ENCODE measurements around the gene TPRN. TPM values are rescaled to one million over a fixed set of nuclear protein-coding genes. Genes with fewer than 3 reads are reported as not detected.

TPRN gene
- total and polyA plus RNA-seq, 2 of the 4 experiments (the other 2 are of a cell fraction), result 1.8 to 5.3 TPM

GRCh38 chr9:137184881-137185660, 15.5 kb downstream of the TPRN start:
- dilution Hi-C loops (cut with HindIII; ENCODE audit: low sequenced_read_pairs, unreplicated experiment) (no loop called here), in situ Hi-C loops (cut with MboI; ENCODE audit: low sequenced_read_pairs) (no loop called here), intact Hi-C loops (cut with micrococcal nuclease) (no loop called here)
- Histone ChIP-seq H3K4ac (ENCODE audit: low read depth, low read length) (no peak overlapping the region), H3K79me1 (ENCODE audit: low read depth in 1 of 2, low read length in 2 of 2) (peaks cover 0 to 39% of the 10 kb centered on the region in 2 experiments), H3K36me3 (ENCODE audit: control insufficient read depth, insufficient read depth, low read length) (peaks cover 59% of the 10 kb centered on the region), H3K27ac (ENCODE audit: insufficient read depth, low read length) (no peak overlapping the region), H4K20me1 (ENCODE audit: insufficient read depth, low read length) (peaks cover 16% of the 10 kb centered on the region; the same call in 1 of the 2 replicates), H2BK15ac (ENCODE audit: low read depth, low read length) (no peak overlapping the region), H3K56ac (ENCODE audit: extremely low read depth, insufficient read depth, low read length) (no peak overlapping the region), H2AFZ (replicated peaks; ENCODE audit: low read length, poor library complexity) (no peak overlapping the region), H2BK120ac (ENCODE audit: low read depth, low read length) (no peak overlapping the region), H2AK9ac (replicated peaks; ENCODE audit: low read depth, low read length, poor library complexity) (no peak overlapping the region), H3K18ac (ENCODE audit: low read depth, low read length) (no peak overlapping the region), H2BK5ac (ENCODE audit: low read depth, low read length, poor library complexity, severe bottlenecking) (no peak overlapping the region), H4K8ac (ENCODE audit: low read depth in 2 of 2, low read length in 2 of 2) (no peak overlapping the region), H3K9me1 (ENCODE audit: insufficient read depth, low read length) (no peaks in the 10 kb centered on the region), H2AK5ac (ENCODE audit: low read depth, low read length) (no peak overlapping the region), H3K9me3 (ENCODE audit: control insufficient read depth, insufficient read depth, low read length) (no peaks in the 10 kb centered on the region), H3K23ac (ENCODE audit: low read depth, low read length) (no peak overlapping the region), H2BK20ac (ENCODE audit: low read depth, low read length) (no peak overlapping the region), H4K5ac (ENCODE audit: low read depth, low read length) (no peak overlapping the region), H3K27me3 (ENCODE audit: control insufficient read depth, insufficient read depth, low read length) (no peaks in the 10 kb centered on the region), H3K4me3 (ENCODE audit: insufficient read depth, low read depth, low read length) (no peak overlapping the region), H3K9ac (ENCODE audit: low read depth, low read length) (no peak overlapping the region), H4K91ac (ENCODE audit: insufficient read depth, low read depth, low read length) (no peak overlapping the region), H3K14ac (replicated peaks; ENCODE audit: low read depth, low read length) (no peak overlapping the region), H3K4me1 (ENCODE audit: control insufficient read depth, insufficient read depth, low read length) (peaks cover 15% of the 10 kb centered on the region), H3K4me2 (ENCODE audit: low read depth, low read length) (no peak overlapping the region)
- ATAC-seq (ENCODE audit: low read depth) (no peak), DNase-seq (no peak)
- POLR2A ChIA-PET (ENCODE audit: unreplicated experiment), result no interaction called here
- TF ChIP-seq FOS (IDR thresholded peaks at IDR 0.05; ENCODE audit: low read depth, low read length), result no peak
- TF ChIP-seq SMC3 (IDR thresholded peaks at IDR 0.05; ENCODE audit: low read depth, low read length), result no peak
- TF ChIP-seq RAD21 (IDR thresholded peaks at IDR 0.05; ENCODE audit: low read length), result no peak
- TF ChIP-seq MXI1 (IDR thresholded peaks at IDR 0.05; ENCODE audit: borderline replicate concordance, low read depth, low read length), result no peak
- no peak for TF ChIP-seq RFX5 (IDR thresholded peaks at IDR 0.05; ENCODE audit: low read depth, low read length)
- no peak for TF ChIP-seq ELK1 (IDR thresholded peaks at IDR 0.05; ENCODE audit: borderline replicate concordance, low read depth, low read length)
- no peak for TF ChIP-seq CHD1 (IDR thresholded peaks at IDR 0.05; ENCODE audit: low read depth, low read length)
- TF ChIP-seq POLR2A (IDR thresholded peaks at IDR 0.05; ENCODE audit: low read depth, low read length), result no peak
- TF ChIP-seq CEBPB (IDR thresholded peaks at IDR 0.05; ENCODE audit: low read depth, low read length), result no peak
- TF ChIP-seq, protein P1, sequence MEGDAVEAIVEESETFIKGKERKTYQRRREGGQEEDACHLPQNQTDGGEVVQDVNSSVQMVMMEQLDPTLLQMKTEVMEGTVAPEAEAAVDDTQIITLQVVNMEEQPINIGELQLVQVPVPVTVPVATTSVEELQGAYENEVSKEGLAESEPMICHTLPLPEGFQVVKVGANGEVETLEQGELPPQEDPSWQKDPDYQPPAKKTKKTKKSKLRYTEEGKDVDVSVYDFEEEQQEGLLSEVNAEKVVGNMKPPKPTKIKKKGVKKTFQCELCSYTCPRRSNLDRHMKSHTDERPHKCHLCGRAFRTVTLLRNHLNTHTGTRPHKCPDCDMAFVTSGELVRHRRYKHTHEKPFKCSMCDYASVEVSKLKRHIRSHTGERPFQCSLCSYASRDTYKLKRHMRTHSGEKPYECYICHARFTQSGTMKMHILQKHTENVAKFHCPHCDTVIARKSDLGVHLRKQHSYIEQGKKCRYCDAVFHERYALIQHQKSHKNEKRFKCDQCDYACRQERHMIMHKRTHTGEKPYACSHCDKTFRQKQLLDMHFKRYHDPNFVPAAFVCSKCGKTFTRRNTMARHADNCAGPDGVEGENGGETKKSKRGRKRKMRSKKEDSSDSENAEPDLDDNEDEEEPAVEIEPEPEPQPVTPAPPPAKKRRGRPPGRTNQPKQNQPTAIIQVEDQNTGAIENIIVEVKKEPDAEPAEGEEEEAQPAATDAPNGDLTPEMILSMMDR (conservative IDR thresholded peaks at IDR 0.05; ENCODE audit: low read depth, low read length), result no peak
- TF ChIP-seq BHLHE40 (IDR thresholded peaks at IDR 0.05; ENCODE audit: low read depth, low read length), result no peak
- TF ChIP-seq, protein P2, sequence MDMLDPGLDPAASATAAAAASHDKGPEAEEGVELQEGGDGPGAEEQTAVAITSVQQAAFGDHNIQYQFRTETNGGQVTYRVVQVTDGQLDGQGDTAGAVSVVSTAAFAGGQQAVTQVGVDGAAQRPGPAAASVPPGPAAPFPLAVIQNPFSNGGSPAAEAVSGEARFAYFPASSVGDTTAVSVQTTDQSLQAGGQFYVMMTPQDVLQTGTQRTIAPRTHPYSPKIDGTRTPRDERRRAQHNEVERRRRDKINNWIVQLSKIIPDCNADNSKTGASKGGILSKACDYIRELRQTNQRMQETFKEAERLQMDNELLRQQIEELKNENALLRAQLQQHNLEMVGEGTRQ (IDR thresholded peaks at IDR 0.05; ENCODE audit: low read depth, low read length), result no peak
- no peak for TF ChIP-seq MAZ (IDR thresholded peaks at IDR 0.05; ENCODE audit: borderline replicate concordance, low read depth, low read length)
- TF ChIP-seq NFE2L2 (IDR thresholded peaks at IDR 0.05; ENCODE audit: low read depth, low read length), result no peak
- no peak for TF ChIP-seq RCOR1 (IDR thresholded peaks at IDR 0.05; ENCODE audit: insufficient replicate concordance, low read length)
- TF ChIP-seq MAFK (IDR thresholded peaks at IDR 0.05; ENCODE audit: low read depth, low read length), result no peak
- CTCF ChIA-PET, result no interaction called here
- WGBS, 2 experiments (ENCODE audit: extremely low coverage in 2 of 2, insufficient read length in 1 of 2), result 95% methylated on average over 29 of the region's 48 CpGs; no CpG with 5 or more reads in 1 of the 2 experiments
- BruUV-seq (replicated peaks), result no TSS peak
